Measurements from ENCODE around the gene WDR82. TPM values are rescaled to one million over a fixed set of nuclear protein-coding genes. Genes with fewer than 3 reads are reported as not detected.

WDR82 gene
- total RNA-seq, 1 donor from 2014 or later: 39.0 TPM

GRCh38 chr3:52205727-52206372 lies 72.6 kb downstream of the WDR82 start:
- DNase-seq (ENCODE audit: low spot score): no peak

Other genes starting within 250 kb of the WDR82 start
- gene DUSP7, start 222.1 kb downstream of the WDR82 start, total RNA-seq (ENCODE audit: insufficient read depth, low replicate concordance): 11.6 TPM
- gene POC1A, start 124.2 kb downstream of the WDR82 start, total RNA-seq (ENCODE audit: insufficient read depth, low replicate concordance): 3.1 TPM
- gene ALAS1, start 80.5 kb downstream of the WDR82 start, total RNA-seq (ENCODE audit: insufficient read depth, low replicate concordance): 22.4 TPM
- 0.24 TPM for gene TLR9, start 53.0 kb downstream of the WDR82 start, total RNA-seq (ENCODE audit: insufficient read depth, low replicate concordance)
- 40.7 TPM for gene TWF2, start 39.5 kb downstream of the WDR82 start, total RNA-seq (ENCODE audit: insufficient read depth, low replicate concordance)
- gene PPM1M, start 32.9 kb downstream of the WDR82 start, total RNA-seq (ENCODE audit: insufficient read depth, low replicate concordance): 24.8 TPM
- 7.2 TPM for gene GLYCTK, start 9.2 kb upstream of the WDR82 start, total RNA-seq (ENCODE audit: insufficient read depth, low replicate concordance)
- 2.9 TPM for gene DNAH1, start 37.7 kb upstream of the WDR82 start, total RNA-seq (ENCODE audit: insufficient read depth, low replicate concordance)
- gene BAP1, start 131.4 kb upstream of the WDR82 start, total RNA-seq (ENCODE audit: insufficient read depth, low replicate concordance): 49.1 TPM
- gene PHF7, start 132.0 kb upstream of the WDR82 start, total RNA-seq (ENCODE audit: insufficient read depth, low replicate concordance): 1.9 TPM
- 1.4 TPM for gene SEMA3G, start 166.5 kb upstream of the WDR82 start, total RNA-seq (ENCODE audit: insufficient read depth, low replicate concordance)
- 2.2 TPM for gene TNNC1, start 175.4 kb upstream of the WDR82 start, total RNA-seq (ENCODE audit: insufficient read depth, low replicate concordance)
- gene NISCH, start 177.0 kb upstream of the WDR82 start, total RNA-seq (ENCODE audit: insufficient read depth, low replicate concordance): 61.4 TPM
- 143 TPM for gene STAB1, start 216.7 kb upstream of the WDR82 start, total RNA-seq (ENCODE audit: insufficient read depth, low replicate concordance)

Data from umbilical cord (tissue), 2 donors.